Measurements from ENCODE around the gene AMOTL2.

- TF ChIP-seq CBX2 (IDR thresholded peaks at IDR 0.05; ENCODE audit: borderline replicate concordance, low read depth) (no peak), POLR2A (IDR thresholded peaks at IDR 0.05; ENCODE audit: low read length) (no peak), CTCF (IDR thresholded peaks at IDR 0.05) (no peak), HOXB13 (CRISPR knock-in tag; IDR thresholded peaks at IDR 0.05; ENCODE audit: low read depth) (no peak), RFX5 (IDR thresholded peaks at IDR 0.05) (no peak), JUNB (IDR thresholded peaks at IDR 0.05) (no peak)
Observed at GRCh38 chr3:134366928-134367811, 7.1 kb downstream of the AMOTL2 start.
